ENCODE measurements around the gene C10orf90.

DNA sequence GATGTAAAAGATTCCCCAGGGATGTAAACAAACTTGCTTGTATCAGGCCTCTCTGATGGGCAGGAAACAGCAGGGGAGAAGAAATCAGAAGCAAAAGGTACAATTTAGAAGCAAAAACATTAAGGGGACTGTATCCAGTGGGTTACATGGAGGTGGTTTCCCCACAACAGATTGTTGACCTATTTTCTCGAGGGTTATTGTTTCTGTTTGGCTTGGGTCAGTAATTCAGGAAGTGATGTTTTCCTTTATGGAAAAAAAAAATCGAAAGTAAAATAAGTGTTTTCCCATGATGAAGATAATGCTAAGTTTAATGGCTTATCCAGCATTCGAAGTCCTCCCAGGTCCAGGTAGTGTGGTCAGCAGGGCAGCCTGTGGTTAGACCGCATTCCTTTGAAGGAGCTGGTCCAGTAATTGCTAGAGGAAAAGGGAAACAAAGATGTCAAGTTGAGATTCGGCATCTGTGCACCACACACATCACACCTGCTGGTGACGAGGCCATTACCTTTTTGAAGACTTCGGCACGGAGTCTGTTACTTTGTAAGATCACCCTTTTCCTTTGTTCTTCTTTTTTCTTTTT is 244.9 kb downstream of the C10orf90 start:
- no peak for TF ChIP-seq POLR2A (IDR thresholded peaks at IDR 0.05)
- TF ChIP-seq, protein P1, sequence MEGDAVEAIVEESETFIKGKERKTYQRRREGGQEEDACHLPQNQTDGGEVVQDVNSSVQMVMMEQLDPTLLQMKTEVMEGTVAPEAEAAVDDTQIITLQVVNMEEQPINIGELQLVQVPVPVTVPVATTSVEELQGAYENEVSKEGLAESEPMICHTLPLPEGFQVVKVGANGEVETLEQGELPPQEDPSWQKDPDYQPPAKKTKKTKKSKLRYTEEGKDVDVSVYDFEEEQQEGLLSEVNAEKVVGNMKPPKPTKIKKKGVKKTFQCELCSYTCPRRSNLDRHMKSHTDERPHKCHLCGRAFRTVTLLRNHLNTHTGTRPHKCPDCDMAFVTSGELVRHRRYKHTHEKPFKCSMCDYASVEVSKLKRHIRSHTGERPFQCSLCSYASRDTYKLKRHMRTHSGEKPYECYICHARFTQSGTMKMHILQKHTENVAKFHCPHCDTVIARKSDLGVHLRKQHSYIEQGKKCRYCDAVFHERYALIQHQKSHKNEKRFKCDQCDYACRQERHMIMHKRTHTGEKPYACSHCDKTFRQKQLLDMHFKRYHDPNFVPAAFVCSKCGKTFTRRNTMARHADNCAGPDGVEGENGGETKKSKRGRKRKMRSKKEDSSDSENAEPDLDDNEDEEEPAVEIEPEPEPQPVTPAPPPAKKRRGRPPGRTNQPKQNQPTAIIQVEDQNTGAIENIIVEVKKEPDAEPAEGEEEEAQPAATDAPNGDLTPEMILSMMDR (IDR thresholded peaks at IDR 0.05): no peak

Data from ovary (tissue), 3 donors.